Karpas-422 (cell line): Measurements from ENCODE around the gene CCDC171. TPM values are rescaled to one million over a fixed set of nuclear protein-coding genes. Genes with fewer than 3 reads are reported as not detected.

Experiments used
- DNase-seq: peaks from one replicate; pipeline ENCODE4 v3.0.0-alpha.2; 2015
- H2AFZ ChIP-seq: fragments of 200-600 bp; sonication (generic); 2 replicates; pipeline ENCODE4 v1.6.1; 2014; ENCODE audit warnings: antibody characterized with exemption, low read length, mixed read lengths
- H3K27ac ChIP-seq: fragments of 200-600 bp; sonication (generic); 2 replicates; pipeline ENCODE4 v1.5.1; 2014; ENCODE audit warnings: mild to moderate bottlenecking, low read length, moderate library complexity
- H3K27me3 ChIP-seq: fragments of 200-600 bp; sonication (generic); 2 replicates; pipeline ENCODE4 v1.6.1; 2014; ENCODE audit warnings: low read length, mixed read lengths
- H3K36me3 ChIP-seq: fragments of 200-600 bp; sonication (generic); 2 replicates; pipeline ENCODE4 v1.6.1; 2014; ENCODE audit warnings: low read length, mixed read lengths; ENCODE audit not compliant: insufficient read depth
- H3K4me1 ChIP-seq: fragments of 200-600 bp; sonication (generic); 2 replicates; pipeline ENCODE4 v1.6.1; 2014; ENCODE audit warnings: mild to moderate bottlenecking, low read length, mixed read lengths
- H3K4me2 ChIP-seq: fragments of 200-600 bp; sonication (generic); 2 replicates; pipeline ENCODE4 v1.6.1; 2014; ENCODE audit warnings: low read length, low read depth, mild to moderate bottlenecking; ENCODE audit not compliant: poor library complexity, severe bottlenecking
- H3K4me3 ChIP-seq: fragments of 200-600 bp; sonication (generic); 2 replicates; pipeline ENCODE4 v1.5.1; 2014; ENCODE audit warnings: mild to moderate bottlenecking, antibody characterized with exemption, low read length, mixed read lengths
- H3K79me2 ChIP-seq: fragments of 200-600 bp; sonication (generic); 2 replicates; pipeline ENCODE4 v1.6.1; 2014; ENCODE audit warnings: mild to moderate bottlenecking, low read length, mixed read lengths
- H3K9ac ChIP-seq: fragments of 200-600 bp; sonication (generic); 2 replicates; pipeline ENCODE4 v1.6.0; 2014; ENCODE audit warnings: low read length
- H3K9me2 ChIP-seq: fragments of 200-600 bp; sonication (generic), shearing (Covaris generic); replicated peaks from 2 replicates; pipeline ENCODE4 v1.6.0; 2014; ENCODE audit warnings: mild to moderate bottlenecking, low read length, moderate library complexity; ENCODE audit not compliant: insufficient read depth
- H3K9me3 ChIP-seq: fragments of 300-700, 200-600 bp; sonication (generic); 2 replicates; pipeline ENCODE4 v1.6.1; 2014; ENCODE audit warnings: low read length, mixed read lengths
- H4K20me1 ChIP-seq: fragments of 200-600 bp; sonication (generic); 2 replicates; pipeline ENCODE4 v1.6.1; 2014; ENCODE audit warnings: mild to moderate bottlenecking, antibody characterized with exemption, low read length, low read depth; ENCODE audit not compliant: insufficient read depth
- total RNA-seq: library from RNA; depleted of rRNA; stranded (reverse); fragments of >200 nt; shearing (Covaris generic); gene quantifications from 2 replicates; pipeline ENCODE4 v1.2.3, GENCODE V29; 2014; ENCODE audit warnings: low replicate concordance; rRNA removed

Gene CCDC171
- total RNA-seq = 2.7 and 3.1 TPM in 2 replicates

GRCh38 chr9:15552636-15553527 is at the start of gene CCDC171:
Gene CCDC171, plus strand, starts transcription at chr9:15553043. Its CDS starts 11,046 bp downstream, at chr9:15564089.
- Histone ChIP-seq H3K9ac (peak within 1 kb of the TSS; percentile 86), H3K9me2 (no peaks in the 10 kb centered on the region), H3K36me3 (no peaks in the 10 kb centered on the region), H4K20me1 (no peaks in the 10 kb centered on the region), H3K79me2 (no peaks in the 10 kb centered on the region), H3K9me3 (no peaks in the 10 kb centered on the region), H2AFZ (peak within 1 kb of the TSS; percentile 99), H3K27ac (peak within 1 kb of the TSS; percentile 50), H3K4me1 (peaks cover 24% of the 10 kb centered on the region), H3K4me2 (peak within 1 kb of the TSS; percentile 99), H3K4me3 (peak within 1 kb of the TSS; percentile 85), H3K27me3 (no peaks in the 10 kb centered on the region)
- peak; percentile 97 for DNase-seq

GRCh38 chr9:15505921-15506320 is 46.9 kb upstream of the CCDC171 start:
- H3K4me3 ChIP-seq = no peak overlapping the region
- H3K27ac ChIP-seq = no peak overlapping the region
- no peak overlapping the region for H3K9ac ChIP-seq
- H3K27me3 ChIP-seq = no peaks in the 10 kb centered on the region
- H3K9me3 ChIP-seq = no peaks in the 10 kb centered on the region
- H3K4me2 ChIP-seq = peak overlapping the region; percentile 6
- H3K79me2 ChIP-seq = peaks cover 95% of the 10 kb centered on the region
- peaks cover 31% of the 10 kb centered on the region for H3K4me1 ChIP-seq
- peaks cover 64% of the 10 kb centered on the region for H3K36me3 ChIP-seq
- peak; percentile 58 for DNase-seq
- H2AFZ ChIP-seq = no peak overlapping the region
- H3K9me2 ChIP-seq = no peaks in the 10 kb centered on the region
- peaks cover 10% of the 10 kb centered on the region for H4K20me1 ChIP-seq

GRCh38 chr9:15509931-15510788 is 42.7 kb upstream of the CCDC171 start:
- peaks cover 44% of the 10 kb centered on the region for H3K4me1 ChIP-seq
- H3K27me3 ChIP-seq = no peaks in the 10 kb centered on the region
- peak overlapping the region; percentile 82; the same call in 1 of the 2 replicates for H2AFZ ChIP-seq
- peaks cover 10% of the 10 kb centered on the region for H4K20me1 ChIP-seq
- peak overlapping the region; percentile 90 for H3K4me2 ChIP-seq
- H3K9ac ChIP-seq = peak overlapping the region; percentile 98
- peaks cover 55% of the 10 kb centered on the region for H3K79me2 ChIP-seq
- no peaks in the 10 kb centered on the region for H3K9me2 ChIP-seq
- DNase-seq = peak; percentile 81
- H3K27ac ChIP-seq = peak overlapping the region; percentile 72
- H3K36me3 ChIP-seq = peaks cover 36% of the 10 kb centered on the region
- H3K9me3 ChIP-seq = no peaks in the 10 kb centered on the region
- peak overlapping the region; percentile 70 for H3K4me3 ChIP-seq

GRCh38 chr9:15510789-15511575 is 41.9 kb upstream of the CCDC171 start, which contains the start of gene PSIP1:
Gene PSIP1, minus strand, starts transcription at chr9:15510970. Its CDS starts 782 bp downstream, at chr9:15510188.
- Histone ChIP-seq H2AFZ (peak within 1 kb of the TSS; percentile 82), H3K4me3 (peak within 1 kb of the TSS; percentile 70), H4K20me1 (peaks cover 10% of the 10 kb centered on the region), H3K4me1 (peaks cover 44% of the 10 kb centered on the region), H3K27ac (peak within 1 kb of the TSS; percentile 72), H3K27me3 (no peaks in the 10 kb centered on the region), H3K4me2 (peak within 1 kb of the TSS; percentile 90), H3K79me2 (peaks cover 46% of the 10 kb centered on the region), H3K9me2 (no peaks in the 10 kb centered on the region), H3K9me3 (no peaks in the 10 kb centered on the region), H3K9ac (peak within 1 kb of the TSS; percentile 98), H3K36me3 (peaks cover 28% of the 10 kb centered on the region)
- DNase-seq = peak; percentile 90

GRCh38 chr9:15512204-15512603 is 40.6 kb upstream of the CCDC171 start:
- H3K79me2 ChIP-seq = peaks cover 34% of the 10 kb centered on the region
- H3K9me3 ChIP-seq = no peaks in the 10 kb centered on the region
- H4K20me1 ChIP-seq = peaks cover 10% of the 10 kb centered on the region
- H2AFZ ChIP-seq = peak overlapping the region; percentile 44; the same call in 1 of the 2 replicates
- H3K9me2 ChIP-seq = no peaks in the 10 kb centered on the region
- H3K4me3 ChIP-seq = no peak overlapping the region
- no peak for DNase-seq
- H3K27me3 ChIP-seq = no peaks in the 10 kb centered on the region
- H3K9ac ChIP-seq = no peak overlapping the region
- H3K4me1 ChIP-seq = peaks cover 35% of the 10 kb centered on the region
- H3K27ac ChIP-seq = no peak overlapping the region
- no peak overlapping the region for H3K4me2 ChIP-seq
- H3K36me3 ChIP-seq = peaks cover 16% of the 10 kb centered on the region; the same call in 1 of the 2 replicates

GRCh38 chr9:15512889-15513288 is 40.0 kb upstream of the CCDC171 start:
- Histone ChIP-seq H3K9ac (no peak overlapping the region), H3K36me3 (peaks cover 10% of the 10 kb centered on the region; the same call in 1 of the 2 replicates), H3K4me2 (no peak overlapping the region), H3K4me3 (no peak overlapping the region), H2AFZ (no peak overlapping the region), H3K9me3 (no peaks in the 10 kb centered on the region), H3K9me2 (no peaks in the 10 kb centered on the region), H3K27ac (no peak overlapping the region), H4K20me1 (peaks cover 10% of the 10 kb centered on the region), H3K4me1 (peaks cover 32% of the 10 kb centered on the region), H3K79me2 (peaks cover 27% of the 10 kb centered on the region), H3K27me3 (no peaks in the 10 kb centered on the region)
- no peak for DNase-seq

GRCh38 chr9:15513335-15513734 is 39.5 kb upstream of the CCDC171 start:
- peaks cover 9% of the 10 kb centered on the region for H4K20me1 ChIP-seq
- peaks cover 27% of the 10 kb centered on the region for H3K4me1 ChIP-seq
- H3K36me3 ChIP-seq = peaks cover 6% of the 10 kb centered on the region; the same call in 1 of the 2 replicates
- no peaks in the 10 kb centered on the region for H3K9me2 ChIP-seq
- H3K9me3 ChIP-seq = no peaks in the 10 kb centered on the region
- H3K4me2 ChIP-seq = no peak overlapping the region
- H3K27me3 ChIP-seq = no peaks in the 10 kb centered on the region
- no peak overlapping the region for H3K9ac ChIP-seq
- H3K27ac ChIP-seq = no peak overlapping the region
- H3K4me3 ChIP-seq = no peak overlapping the region
- H2AFZ ChIP-seq = no peak overlapping the region
- DNase-seq = peak; percentile 53
- peaks cover 23% of the 10 kb centered on the region for H3K79me2 ChIP-seq
